Measurements from ENCODE around the gene RETREG1. TPM values are rescaled to one million over a fixed set of nuclear protein-coding genes. Genes with fewer than 3 reads are reported as not detected.

RETREG1 gene
- total and polyA plus RNA-seq, 9 donors = 1.0 to 20.0 (median 4.0) TPM

DNA sequence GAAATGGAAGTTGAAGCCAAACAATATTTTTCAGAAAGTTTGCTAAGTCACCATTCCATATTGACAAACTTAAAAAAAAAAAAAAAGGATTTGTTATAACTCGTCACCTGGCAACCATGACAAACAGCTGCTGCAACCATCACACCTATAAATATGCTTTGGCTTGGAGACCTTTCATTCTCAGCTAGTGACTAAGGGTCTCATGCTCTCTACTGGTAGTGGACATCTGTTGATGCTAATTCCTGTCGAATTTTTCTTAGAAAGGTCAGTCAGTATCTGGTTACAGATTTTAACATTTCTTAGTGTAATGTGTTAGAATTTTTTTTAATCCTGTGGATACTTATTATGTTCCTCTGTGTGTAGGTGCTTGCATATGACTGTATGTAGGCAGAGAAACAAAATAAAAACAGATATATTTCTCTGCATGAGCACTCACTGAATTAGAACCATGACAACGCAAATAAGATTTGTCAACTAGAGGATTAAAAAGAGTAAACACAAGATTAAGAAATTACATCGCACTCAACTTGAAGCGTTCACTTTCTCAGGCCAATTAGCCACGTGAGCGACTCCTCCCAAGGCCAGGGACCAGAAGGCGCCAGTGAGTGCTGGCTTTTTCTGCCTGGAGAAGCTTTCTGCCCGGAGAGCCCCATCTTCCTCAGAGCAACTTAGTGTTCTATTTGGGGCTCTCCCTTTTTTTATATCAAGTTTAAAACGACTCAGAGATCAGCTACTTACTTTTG lies 124.2 kb downstream of the RETREG1 start:
- DNase-seq = peak in 3 of 5 donors; percentile 25 to 46 (median 30)
- TF ChIP-seq EP300 (IDR thresholded peaks at IDR 0.05) (no peak), POLR2A (IDR thresholded peaks at IDR 0.05) (no peak)
- TF ChIP-seq, protein P1, sequence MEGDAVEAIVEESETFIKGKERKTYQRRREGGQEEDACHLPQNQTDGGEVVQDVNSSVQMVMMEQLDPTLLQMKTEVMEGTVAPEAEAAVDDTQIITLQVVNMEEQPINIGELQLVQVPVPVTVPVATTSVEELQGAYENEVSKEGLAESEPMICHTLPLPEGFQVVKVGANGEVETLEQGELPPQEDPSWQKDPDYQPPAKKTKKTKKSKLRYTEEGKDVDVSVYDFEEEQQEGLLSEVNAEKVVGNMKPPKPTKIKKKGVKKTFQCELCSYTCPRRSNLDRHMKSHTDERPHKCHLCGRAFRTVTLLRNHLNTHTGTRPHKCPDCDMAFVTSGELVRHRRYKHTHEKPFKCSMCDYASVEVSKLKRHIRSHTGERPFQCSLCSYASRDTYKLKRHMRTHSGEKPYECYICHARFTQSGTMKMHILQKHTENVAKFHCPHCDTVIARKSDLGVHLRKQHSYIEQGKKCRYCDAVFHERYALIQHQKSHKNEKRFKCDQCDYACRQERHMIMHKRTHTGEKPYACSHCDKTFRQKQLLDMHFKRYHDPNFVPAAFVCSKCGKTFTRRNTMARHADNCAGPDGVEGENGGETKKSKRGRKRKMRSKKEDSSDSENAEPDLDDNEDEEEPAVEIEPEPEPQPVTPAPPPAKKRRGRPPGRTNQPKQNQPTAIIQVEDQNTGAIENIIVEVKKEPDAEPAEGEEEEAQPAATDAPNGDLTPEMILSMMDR (IDR thresholded peaks at IDR 0.05) = no peak
- Histone ChIP-seq H3K4me1 (ENCODE audit: insufficient read depth) (no peaks in the 10 kb centered on the region), H3K36me3 (no peaks in the 10 kb centered on the region), H3K4me3 (no peak overlapping the region), H3K27ac (no peak overlapping the region), H3K9me3 (no peaks in the 10 kb centered on the region), H3K27me3 (no peaks in the 10 kb centered on the region)
- 17 to 38% (median 18%) methylated on average over 10 of the region's 10 CpGs for WGBS, 3 donors
- intact Hi-C loops (cut with DNase I) = loop anchor here in 1 of 4 donors (5.0 kb wide), 1 partner anchor 710 kb away; no protein-coding TSS in a partner anchor

DNA sequence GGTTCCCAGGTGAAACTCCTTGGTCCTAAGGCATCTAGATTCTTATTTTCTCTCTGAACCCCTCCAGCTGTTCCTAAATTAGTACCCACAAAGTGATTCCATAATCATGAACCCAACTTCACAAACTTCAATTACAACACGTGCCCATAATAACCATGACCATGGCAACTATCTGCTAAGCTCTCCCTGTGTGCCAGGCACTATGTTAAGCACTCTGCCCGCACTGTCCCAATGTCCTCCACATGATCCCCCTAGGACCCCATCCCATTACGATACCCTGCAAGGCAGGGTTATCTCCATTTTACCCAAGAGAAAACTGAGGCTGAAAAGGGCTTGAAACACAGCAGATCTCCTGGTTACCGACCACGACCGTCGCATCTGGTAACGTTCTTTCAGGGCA lies 125.9 kb downstream of the RETREG1 start:
- Histone ChIP-seq H3K4me3 (no peak overlapping the region), H3K27me3 (no peaks in the 10 kb centered on the region), H3K27ac (no peak overlapping the region), H3K4me1 (ENCODE audit: insufficient read depth) (no peaks in the 10 kb centered on the region), H3K9me3 (no peaks in the 10 kb centered on the region), H3K36me3 (no peaks in the 10 kb centered on the region)
- intact Hi-C loops (cut with DNase I) = loop anchor here in 2 of 4 donors (1.0 to 5.0 kb wide), 2 partner anchors 35 to 711 kb away; no protein-coding TSS in a partner anchor
- TF ChIP-seq POLR2A (IDR thresholded peaks at IDR 0.05) (no peak), EP300 (IDR thresholded peaks at IDR 0.05) (no peak)
- TF ChIP-seq, protein P1 (IDR thresholded peaks at IDR 0.05) = no peak
- WGBS, 3 donors = 81 to 83% (median 82%) methylated on average over 8 of the region's 8 CpGs
- no peak for DNase-seq

DNA sequence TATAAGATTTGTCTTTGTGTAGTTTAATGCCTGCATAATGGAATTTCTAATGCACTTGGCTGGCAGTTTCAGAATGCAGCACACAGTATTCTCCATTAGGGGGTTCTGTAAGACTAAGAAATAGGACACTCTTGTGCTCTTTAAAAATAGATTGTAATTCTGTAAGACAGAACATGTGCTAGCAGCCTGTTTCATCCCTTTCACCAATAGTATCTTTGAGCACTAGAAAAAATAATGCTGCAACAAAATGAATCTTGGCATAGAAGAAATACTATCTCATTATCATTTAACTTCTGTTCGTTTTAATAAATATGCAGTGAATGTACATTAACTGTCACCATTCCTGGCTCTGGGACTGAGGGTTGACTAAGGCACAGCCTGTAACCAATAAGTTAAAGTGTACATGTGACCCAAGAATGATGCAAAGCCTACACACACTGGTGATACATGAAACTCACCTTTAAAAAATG lies 127.4 kb downstream of the RETREG1 start:
- H3K36me3 ChIP-seq = no peaks in the 10 kb centered on the region
- DNase-seq = no peak
- TF ChIP-seq, protein P1 (IDR thresholded peaks at IDR 0.05) = peak in 2 of 3 donors; percentile 51 to 68
- no peak for TF ChIP-seq POLR2A (IDR thresholded peaks at IDR 0.05)
- H3K4me1 ChIP-seq (ENCODE audit: insufficient read depth) = no peaks in the 10 kb centered on the region
- intact Hi-C loops (cut with DNase I) = loop anchor here in 3 of 4 donors (5.0 to 10.0 kb wide), 3 partner anchors 295 to 715 kb away; no protein-coding TSS in a partner anchor
- H3K4me3 ChIP-seq = no peak overlapping the region
- no peaks in the 10 kb centered on the region for H3K27me3 ChIP-seq
- no peaks in the 10 kb centered on the region for H3K9me3 ChIP-seq
- no peak overlapping the region for H3K27ac ChIP-seq
- WGBS, 3 donors = 2 to 7% (median 7%) methylated on average over 1 of the region's 1 CpG

DNA sequence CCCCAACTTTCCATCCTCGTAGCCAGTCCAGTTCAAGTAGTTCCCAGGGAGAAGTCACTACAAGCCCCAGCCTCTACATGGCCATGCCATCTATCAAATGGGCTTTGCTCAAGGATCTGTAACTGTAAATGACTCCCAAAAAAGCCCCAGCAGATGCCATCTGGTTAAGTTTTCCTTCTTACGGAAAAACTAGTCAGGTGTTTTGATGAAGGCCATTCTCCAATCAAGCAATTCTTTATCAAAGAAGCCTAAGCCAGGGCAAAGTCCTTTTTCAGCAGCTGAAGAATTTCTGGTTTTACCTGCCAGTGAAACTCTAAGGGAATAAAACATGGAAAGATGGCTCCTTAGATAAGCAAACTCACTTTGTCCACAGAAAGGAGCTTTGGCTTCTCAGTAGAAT lies 129.3 kb downstream of the RETREG1 start:
- DNase-seq = no peak
- intact Hi-C loops (cut with DNase I) = loop anchor here in 3 of 4 donors (5.0 to 10.0 kb wide), 3 partner anchors 297 to 717 kb away; no protein-coding TSS in a partner anchor
- H3K4me3 ChIP-seq = no peak overlapping the region
- no peak overlapping the region for H3K27ac ChIP-seq
- no peaks in the 10 kb centered on the region for H3K4me1 ChIP-seq (ENCODE audit: insufficient read depth)
- H3K27me3 ChIP-seq = no peaks in the 10 kb centered on the region
- WGBS, 3 donors = 86 to 88% (median 87%) methylated on average over 2 of the region's 2 CpGs
- TF ChIP-seq, protein P1 (IDR thresholded peaks at IDR 0.05) = no peak
- TF ChIP-seq POLR2A (IDR thresholded peaks at IDR 0.05) (no peak), EP300 (IDR thresholded peaks at IDR 0.05) (no peak)
- H3K36me3 ChIP-seq = no peaks in the 10 kb centered on the region
- no peaks in the 10 kb centered on the region for H3K9me3 ChIP-seq
